Chondrocyte (in vitro differentiated cells): ENCODE data around the gene SIPA1L3. TPM values are rescaled to one million over a fixed set of nuclear protein-coding genes. Genes with fewer than 3 reads are reported as not detected.

Experiments used
- DNase-seq: peaks from one replicate; pipeline ENCODE4 v3.0.0; 2021; ENCODE audit warnings: mixed read lengths, low spot score
- H3K27ac Mint-ChIP-seq: one replicate; pipeline ENCODE4 v1.8.0; 2021; ENCODE audit warnings: mild to moderate bottlenecking, moderate library complexity, mixed read lengths; ENCODE audit not compliant: unreplicated experiment
- H3K27me3 Mint-ChIP-seq: 2 replicates; pipeline ENCODE4 v1.8.0; 2021; ENCODE audit warnings: low read depth, mixed read lengths
- H3K36me3 Mint-ChIP-seq: 2 replicates; pipeline ENCODE4 v1.8.0; 2021; ENCODE audit warnings: low read depth, mixed read lengths
- H3K4me1 Mint-ChIP-seq: 2 replicates; pipeline ENCODE4 v1.8.0; 2021; ENCODE audit warnings: low read depth, mild to moderate bottlenecking, mixed read lengths
- H3K4me3 Mint-ChIP-seq: one replicate; pipeline ENCODE4 v1.8.0; 2021; ENCODE audit warnings: mild to moderate bottlenecking, moderate library complexity, mixed read lengths; ENCODE audit not compliant: unreplicated experiment
- H3K9me3 Mint-ChIP-seq: 2 replicates; pipeline ENCODE4 v1.8.0; 2021; ENCODE audit warnings: low read depth, mixed read lengths
- CTCF ChIP-seq: fragments of 200-600 bp; sonication (generic); IDR thresholded peaks from 2 replicates; pipeline ENCODE4 v1.5.0; 2021; ENCODE audit warnings: antibody characterized with exemption, mild to moderate bottlenecking, moderate library complexity
- total RNA-seq: library from RNA; stranded (reverse); gene quantifications from 3 replicates; pipeline ENCODE4 v1.2.1, GENCODE V29; 2021

SIPA1L3 gene
- total RNA-seq, 1 donor from 2014 or later, result 17.5 TPM

- H3K36me3 Mint-ChIP-seq, result peaks cover 31% of the 10 kb centered on the region
- TF ChIP-seq CTCF, result no peak
- H3K4me1 Mint-ChIP-seq, result no peaks in the 10 kb centered on the region
- peaks cover 10% of the 10 kb centered on the region for H3K9me3 Mint-ChIP-seq
- no peak overlapping the region for H3K27ac Mint-ChIP-seq
- H3K27me3 Mint-ChIP-seq, result no peaks in the 10 kb centered on the region
- no peak overlapping the region for H3K4me3 Mint-ChIP-seq
- no peak for DNase-seq
These were observed 257.5 kb downstream of the SIPA1L3 start for GRCh38 chr19:38164526-38164925.

- Mint-ChIP-seq H3K27ac (no peak overlapping the region), H3K36me3 (peaks cover 31% of the 10 kb centered on the region), H3K4me1 (no peaks in the 10 kb centered on the region), H3K4me3 (no peak overlapping the region), H3K9me3 (peaks cover 10% of the 10 kb centered on the region), H3K27me3 (no peaks in the 10 kb centered on the region)
- no peak for DNase-seq
- no peak for TF ChIP-seq CTCF
These were observed 258.3 kb downstream of the SIPA1L3 start for GRCh38 chr19:38165335-38165734.

- H3K27me3 Mint-ChIP-seq, result no peaks in the 10 kb centered on the region
- no peaks in the 10 kb centered on the region for H3K9me3 Mint-ChIP-seq
- no peak for DNase-seq
- peaks cover 11% of the 10 kb centered on the region for H3K36me3 Mint-ChIP-seq
- H3K4me3 Mint-ChIP-seq, result no peak overlapping the region
- H3K4me1 Mint-ChIP-seq, result no peaks in the 10 kb centered on the region
- TF ChIP-seq CTCF, result no peak
- no peak overlapping the region for H3K27ac Mint-ChIP-seq
These were observed 261.6 kb downstream of the SIPA1L3 start for GRCh38 chr19:38168637-38169036.

GRCh38 chr19:38170334-38170733, 263.3 kb downstream of the SIPA1L3 start:
- Mint-ChIP-seq H3K27me3 (no peaks in the 10 kb centered on the region), H3K4me3 (no peak overlapping the region), H3K9me3 (no peaks in the 10 kb centered on the region), H3K4me1 (no peaks in the 10 kb centered on the region), H3K27ac (no peak overlapping the region), H3K36me3 (peaks cover 1% of the 10 kb centered on the region)
- TF ChIP-seq CTCF, result no peak
- no peak for DNase-seq

- H3K27ac Mint-ChIP-seq, result no peak overlapping the region
- no peaks in the 10 kb centered on the region for H3K27me3 Mint-ChIP-seq
- H3K9me3 Mint-ChIP-seq, result no peaks in the 10 kb centered on the region
- H3K4me1 Mint-ChIP-seq, result no peaks in the 10 kb centered on the region
- no peak for DNase-seq
- TF ChIP-seq CTCF, result no peak
- H3K36me3 Mint-ChIP-seq, result no peaks in the 10 kb centered on the region
- no peak overlapping the region for H3K4me3 Mint-ChIP-seq
These were observed 265.0 kb downstream of the SIPA1L3 start for GRCh38 chr19:38172001-38172400.
